ENCODE data around the gene ELMO1.

GRCh38 chr7:37394158-37394557 is 54.5 kb downstream of the ELMO1 start:
- no peak for TF ChIP-seq CTCF (IDR thresholded peaks at IDR 0.05; ENCODE audit: low read depth, low read length)
- TF ChIP-seq MAX (IDR thresholded peaks at IDR 0.05; ENCODE audit: low read depth, low read length), result no peak
- no peak for TF ChIP-seq POLR2A (IDR thresholded peaks at IDR 0.05; ENCODE audit: extremely low read depth, insufficient read length)

All from NB4 (cell line).